NCI-H128 (cell line): ENCODE data around the gene IFITM5.
"Not testable (repeated sequence)": the region's sequence is repeated elsewhere in the genome, so short reads cannot be mapped to it uniquely, and the experiment has no call there.

Experiments used
- DNase-seq: peaks from one replicate; lab custom pipeline; 2025; ENCODE audit not compliant: unreplicated experiment; lab: John Stamatoyannopoulos, UW

IFITM5 gene

DNA sequence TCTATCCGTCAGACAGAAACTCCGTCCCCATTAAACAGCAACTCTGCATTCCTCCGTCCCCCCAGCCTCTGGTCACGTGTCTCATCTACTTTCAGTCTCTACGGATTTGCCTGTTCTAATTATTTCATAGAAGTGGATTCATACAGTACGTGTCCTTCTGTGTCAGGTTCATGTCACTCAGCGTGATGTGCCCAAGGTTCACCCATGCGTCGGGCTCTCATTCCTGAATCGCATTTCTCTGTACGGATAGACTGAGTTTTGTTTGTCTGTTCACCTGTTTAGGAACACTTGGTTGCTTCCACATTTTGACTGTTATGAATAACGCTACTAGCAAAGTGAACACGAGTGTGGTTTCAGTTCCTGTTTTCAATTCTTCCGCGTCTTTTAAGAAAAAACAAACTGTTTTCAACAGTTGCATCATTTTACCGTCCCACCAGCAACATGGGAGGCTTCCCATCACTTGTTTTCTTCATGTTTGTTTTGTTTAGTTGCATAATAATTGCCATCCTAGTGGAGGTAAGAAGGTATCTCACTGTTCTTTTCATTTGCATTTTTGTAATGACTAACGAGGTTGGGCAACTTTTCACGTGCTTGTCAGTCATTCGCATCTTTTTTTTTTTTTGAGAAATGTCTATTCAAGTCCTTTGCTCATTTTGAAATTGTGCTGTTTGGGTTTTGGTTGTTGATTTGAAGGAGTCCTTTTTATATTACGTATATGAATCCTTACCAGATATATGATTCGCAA lies 30.0 kb downstream of the IFITM5 start:
- no peak for DNase-seq

DNA sequence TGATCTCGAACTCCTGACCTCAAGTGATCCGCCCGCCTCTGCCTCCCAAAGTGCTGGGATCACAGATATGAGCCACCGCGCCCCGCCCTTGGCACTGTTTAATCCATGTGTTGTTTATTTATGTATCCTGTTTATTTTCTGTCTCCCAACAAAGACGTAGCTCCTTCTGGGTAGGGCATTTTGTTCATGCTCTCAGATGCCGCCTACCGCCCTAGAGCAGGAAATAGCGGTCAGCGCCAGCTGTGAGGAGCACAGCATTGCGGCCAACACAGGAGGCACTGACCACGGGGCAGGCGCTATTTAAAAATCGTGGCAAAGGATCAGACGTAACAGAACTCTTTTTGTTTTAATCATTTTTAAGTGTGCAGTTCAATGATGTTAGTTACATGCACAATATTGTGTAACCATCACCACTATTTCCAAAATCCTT lies 30.6 kb downstream of the IFITM5 start:
- not testable (repeated sequence) for DNase-seq

DNA sequence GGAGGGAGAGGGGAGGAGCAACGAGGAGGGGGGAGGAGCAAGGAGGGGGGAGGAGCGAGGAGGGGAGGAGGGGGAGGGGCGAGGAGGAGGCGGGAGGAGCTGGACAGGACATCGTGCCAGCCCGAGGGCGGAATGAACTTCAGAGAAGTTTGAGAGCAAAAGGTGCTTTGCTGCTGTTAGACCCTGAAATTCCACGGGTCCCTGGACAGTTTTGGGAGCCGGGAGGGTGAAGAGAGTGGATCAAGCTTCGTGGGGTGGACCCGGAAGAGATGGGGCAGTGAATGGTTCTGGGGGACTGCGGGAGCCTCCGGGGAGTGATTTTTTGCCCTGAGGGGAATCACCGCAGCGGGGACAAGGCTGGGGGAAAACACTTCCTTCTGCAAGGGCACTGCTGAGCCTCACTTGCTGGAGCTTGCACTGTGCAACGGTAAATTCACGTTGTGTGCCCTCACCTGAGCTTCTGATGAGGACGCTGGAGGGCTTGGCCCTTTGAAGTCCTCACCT lies 31.8 kb downstream of the IFITM5 start:
- no peak for DNase-seq

DNA sequence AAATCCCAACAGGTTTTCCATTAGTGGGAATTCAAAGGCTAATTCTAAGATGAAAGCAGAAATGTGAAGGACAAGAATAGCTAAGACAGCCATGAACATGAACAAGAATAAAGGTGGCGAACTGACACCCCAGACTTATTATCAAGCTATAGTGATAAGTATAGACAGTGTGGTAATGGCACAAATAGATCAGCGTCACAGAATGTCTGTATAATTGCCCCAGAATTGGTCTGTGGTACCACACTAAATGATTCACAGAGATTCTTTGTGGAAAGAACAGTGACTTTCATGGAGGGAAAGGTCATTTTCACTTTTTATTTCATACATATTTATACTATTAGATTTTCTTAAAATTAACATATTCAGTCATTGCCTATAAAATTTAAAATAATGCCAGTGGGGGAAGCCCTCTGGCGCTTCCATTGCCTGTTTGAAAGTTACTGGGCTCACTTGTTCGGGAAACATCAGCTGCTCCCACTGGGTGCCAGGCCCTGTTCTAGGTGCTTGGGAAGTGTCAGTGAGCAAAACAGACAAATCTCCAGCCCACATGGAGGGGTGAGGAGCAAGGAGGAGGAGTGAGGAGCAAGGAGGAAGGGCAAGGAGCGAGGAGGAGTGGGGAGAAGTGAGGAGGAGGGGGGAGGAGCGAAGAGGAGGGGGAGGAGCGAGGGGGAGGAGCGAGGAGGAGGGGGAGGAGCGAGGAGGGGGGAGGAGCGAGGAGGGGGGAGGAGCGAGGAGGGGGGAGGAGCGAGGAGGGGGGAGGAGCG lies 32.5 kb downstream of the IFITM5 start:
- no peak for DNase-seq

DNA sequence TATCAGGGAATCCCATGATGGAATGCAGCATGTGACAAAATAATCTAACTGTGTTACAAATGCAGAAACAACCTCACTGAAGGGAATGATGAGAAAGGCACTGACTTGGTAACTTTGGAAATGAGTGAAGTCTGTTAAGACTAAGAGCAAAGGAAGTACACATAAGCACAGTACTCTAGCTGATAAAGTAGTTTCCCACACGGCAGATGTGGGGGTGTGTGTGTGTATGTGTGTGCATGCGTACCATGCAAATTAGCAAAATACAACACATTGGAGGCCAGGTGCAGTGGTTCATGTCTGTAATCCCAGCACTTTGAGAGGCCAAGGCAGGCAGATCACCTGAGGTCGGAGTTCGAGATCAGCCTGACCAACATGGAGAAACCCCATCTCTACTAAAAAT lies 37.7 kb downstream of the IFITM5 start:
- no peak for DNase-seq

DNA sequence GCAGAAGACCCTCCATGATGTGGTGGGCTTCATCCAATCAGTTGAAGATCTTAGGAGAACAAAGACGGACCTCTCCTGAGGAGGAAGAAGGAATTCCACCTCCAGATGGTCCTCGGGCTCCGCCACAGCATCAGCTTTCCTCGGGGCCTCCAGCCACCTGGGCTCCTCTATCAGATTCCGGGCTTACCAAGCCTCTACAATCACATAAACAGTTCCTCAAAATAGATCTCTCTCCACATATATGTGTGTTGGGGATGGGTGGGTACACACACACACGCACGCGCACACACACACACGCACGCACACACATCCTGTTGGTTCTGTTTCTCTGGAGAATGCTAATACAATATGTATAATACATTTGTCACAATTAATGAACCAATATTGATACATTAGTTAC lies 39.9 kb downstream of the IFITM5 start:
- no peak for DNase-seq

DNA sequence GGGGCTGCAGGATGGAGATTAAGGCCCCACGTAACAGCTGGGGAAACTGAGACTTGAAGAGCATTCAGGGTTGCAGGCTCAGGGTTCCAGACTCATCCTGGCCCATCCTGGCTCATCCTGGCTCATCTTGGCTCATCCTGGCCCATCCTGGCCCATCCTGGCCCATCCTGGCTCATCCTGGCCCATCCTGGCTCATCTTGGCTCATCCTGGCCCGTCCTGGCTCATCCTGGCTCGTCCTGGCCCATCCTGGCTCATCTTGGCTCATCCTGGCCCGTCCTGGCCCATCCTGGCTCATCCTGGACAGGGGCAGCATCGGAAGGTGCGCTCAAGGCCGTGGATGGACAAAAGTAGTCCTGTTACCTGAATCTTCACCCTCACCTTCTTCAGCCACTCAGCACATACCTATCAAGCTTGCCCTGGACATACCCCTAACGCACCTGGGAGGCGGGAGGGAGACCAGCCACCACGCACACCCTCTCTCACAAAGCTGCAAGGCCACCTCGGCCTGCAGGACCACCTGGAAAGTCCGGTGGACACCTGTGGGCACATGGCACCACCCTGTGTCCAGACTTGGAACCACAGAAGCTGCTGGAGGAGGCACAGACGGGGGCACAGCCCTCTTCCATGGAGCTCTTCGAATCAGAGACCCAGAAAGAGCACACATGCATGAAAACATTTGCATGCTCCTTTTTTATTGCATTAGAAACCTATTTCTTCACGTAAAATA lies 41.4 kb downstream of the IFITM5 start:
- no peak for DNase-seq

DNA sequence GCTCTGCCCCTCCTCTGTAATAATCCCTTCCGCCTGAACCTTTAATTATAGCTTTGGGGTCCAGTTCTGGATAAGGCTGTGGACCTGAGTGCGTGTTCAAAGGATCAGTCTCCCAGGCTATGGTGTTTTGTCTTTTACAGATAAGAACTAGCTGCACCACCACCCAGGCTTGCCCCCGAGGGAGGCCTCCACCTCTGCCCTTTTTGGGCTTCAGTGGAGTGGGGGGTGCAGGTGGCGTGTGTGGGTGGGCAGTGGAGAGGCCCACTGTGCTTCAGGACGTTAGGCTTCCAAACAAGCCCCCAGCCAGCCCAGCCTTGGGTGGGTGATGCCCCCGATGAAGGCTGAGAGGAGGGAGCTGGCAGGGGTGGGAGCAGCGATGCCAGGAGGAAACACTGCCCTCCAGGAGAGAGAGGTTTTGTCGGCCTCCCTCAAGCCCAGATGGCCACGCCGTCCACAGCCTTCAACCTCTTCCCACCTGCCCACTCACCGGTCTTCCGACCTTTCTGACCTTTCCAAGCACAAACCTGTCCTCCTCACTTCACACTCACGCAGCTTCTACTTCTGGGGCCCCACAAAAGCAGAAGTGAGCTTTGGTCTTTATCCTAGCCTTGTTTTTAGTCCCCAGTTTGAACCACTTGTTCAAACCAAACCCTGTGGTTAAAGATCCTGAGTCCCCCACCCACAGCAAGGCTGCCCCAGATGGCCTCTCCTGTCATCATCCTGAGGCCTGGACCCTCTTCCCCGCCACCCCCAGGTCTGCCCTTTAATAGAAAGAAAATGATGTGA lies 42.2 kb downstream of the IFITM5 start:
- DNase-seq, result no peak

DNA sequence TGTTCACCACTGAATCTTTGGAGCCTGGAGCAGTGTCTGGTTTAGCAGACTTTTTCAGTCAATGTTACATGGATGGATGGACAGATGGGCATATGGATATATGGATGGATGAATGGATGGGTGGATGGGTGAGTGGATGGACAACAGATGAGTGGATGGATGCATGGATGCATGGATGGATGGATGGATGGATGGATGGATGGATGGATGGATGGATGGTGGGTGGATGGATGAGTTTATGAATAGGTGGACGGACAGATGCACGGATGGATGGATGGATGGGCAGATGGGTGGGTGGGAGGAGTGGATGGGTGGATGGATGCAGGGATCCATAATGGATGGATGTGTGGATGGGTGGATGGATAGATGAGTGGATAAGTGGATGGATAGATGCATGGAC lies 43.5 kb downstream of the IFITM5 start:
- DNase-seq, result no peak

DNA sequence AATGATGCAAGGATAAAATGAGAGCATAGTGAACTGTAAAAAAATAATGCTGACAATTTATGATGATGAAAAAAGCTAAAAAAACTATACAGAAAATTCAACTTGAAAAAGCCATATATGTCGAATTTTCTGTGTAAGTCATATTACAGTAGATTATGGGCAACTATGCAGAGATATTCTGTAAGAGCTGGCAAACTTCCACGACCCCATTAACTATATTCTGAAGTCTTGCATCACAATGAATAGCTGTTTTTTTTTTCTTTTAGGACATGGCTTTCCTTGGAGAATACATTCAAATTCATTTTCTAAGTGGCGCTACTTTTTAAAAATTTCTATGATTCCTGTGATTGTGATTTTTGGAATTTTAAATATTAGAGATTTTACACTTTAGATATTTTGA lies 44.1 kb downstream of the IFITM5 start:
- DNase-seq, result no peak

DNA sequence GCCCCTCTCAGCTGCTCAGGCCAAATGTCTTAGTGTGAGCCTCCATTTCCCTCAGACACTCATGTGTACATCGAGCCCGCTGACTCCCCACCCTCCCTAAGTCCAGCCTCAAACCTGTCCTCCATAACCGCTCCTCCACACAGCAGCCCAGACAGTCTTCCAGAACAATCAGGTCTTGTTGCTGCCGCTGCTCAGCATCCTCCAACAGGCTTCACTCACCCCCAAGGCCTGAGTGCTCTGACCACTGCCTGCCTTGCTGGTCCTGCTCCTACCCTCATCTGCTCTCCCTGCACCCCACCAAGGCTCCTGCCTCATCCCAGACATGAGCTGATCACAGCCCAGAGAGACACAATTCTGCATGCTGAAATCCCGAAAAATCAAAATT lies 45.4 kb downstream of the IFITM5 start:
- DNase-seq, result no peak

DNA sequence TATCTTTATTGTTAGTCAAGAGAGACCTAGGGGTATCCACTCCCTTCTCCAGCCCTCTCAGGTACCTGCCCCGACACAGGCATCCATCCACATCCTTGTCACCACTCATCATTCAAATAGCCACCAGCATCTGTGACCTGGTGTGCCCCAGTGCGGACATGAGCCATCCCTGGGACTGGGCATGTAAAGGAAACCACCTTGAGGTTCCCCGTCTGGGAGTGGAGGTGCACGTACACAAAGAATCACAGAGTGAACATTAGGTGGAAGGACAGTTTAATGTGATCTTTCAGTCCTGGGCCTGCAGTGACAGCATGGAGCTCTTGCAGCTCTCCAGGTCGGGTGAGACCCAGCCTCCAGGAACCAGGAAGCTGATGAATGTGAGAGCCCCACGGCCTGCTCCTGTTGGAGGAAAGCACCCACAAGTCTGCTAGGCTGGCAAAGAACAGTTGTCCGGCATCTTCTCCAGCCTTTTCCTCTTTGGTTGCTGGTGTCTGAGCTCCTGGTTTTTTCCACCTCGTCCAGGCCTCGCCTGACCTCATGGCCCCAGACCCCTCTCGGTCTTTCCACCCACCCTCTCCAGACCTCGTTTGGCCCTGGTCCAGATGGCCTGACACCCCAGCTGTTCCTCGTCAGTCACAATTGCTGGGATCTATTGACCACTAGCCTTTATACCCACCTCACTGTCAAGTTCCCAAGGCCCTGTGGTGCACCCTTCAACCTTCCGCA lies 46.0 kb downstream of the IFITM5 start:
- DNase-seq, result no peak

DNA sequence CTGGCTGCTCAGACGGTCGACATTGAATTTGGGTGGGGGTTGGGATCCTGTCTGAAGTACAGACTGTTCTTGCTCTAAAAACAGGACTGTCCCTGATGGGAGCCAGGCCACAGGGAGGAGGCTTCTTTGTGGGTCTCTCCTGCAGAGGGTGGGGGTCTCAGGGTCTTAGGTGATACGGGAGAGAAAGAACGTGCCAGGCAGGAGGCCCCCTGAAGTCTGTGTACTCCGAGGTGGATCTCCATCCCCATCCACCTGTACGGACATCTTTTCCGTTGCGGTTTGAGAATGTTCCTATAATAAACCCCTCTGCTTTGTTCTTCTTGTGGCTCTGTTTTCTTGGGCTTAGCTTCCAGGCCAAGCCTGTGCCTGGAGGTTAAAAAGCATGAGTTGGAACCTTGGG lies 46.7 kb downstream of the IFITM5 start:
- no peak for DNase-seq

DNA sequence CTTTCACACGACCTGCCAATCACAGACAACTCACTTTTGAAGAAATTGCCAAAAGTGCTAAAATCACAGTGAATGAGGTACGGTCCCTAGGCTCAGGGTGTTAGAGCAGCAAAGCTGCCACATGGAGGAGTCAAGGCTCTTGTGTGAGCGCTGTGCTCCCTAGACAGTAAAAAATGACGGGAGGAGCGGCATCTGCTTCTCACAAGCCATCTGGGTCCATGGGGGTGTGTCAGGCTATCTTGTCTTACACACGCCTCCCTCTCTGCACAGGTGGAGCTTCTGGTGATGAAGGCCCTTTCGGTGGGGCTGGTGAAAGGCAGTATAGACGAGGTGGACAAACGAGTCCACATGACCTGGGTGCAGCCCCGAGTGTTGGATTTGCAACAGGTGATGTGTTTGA lies 47.8 kb downstream of the IFITM5 start:
- no peak for DNase-seq

DNA sequence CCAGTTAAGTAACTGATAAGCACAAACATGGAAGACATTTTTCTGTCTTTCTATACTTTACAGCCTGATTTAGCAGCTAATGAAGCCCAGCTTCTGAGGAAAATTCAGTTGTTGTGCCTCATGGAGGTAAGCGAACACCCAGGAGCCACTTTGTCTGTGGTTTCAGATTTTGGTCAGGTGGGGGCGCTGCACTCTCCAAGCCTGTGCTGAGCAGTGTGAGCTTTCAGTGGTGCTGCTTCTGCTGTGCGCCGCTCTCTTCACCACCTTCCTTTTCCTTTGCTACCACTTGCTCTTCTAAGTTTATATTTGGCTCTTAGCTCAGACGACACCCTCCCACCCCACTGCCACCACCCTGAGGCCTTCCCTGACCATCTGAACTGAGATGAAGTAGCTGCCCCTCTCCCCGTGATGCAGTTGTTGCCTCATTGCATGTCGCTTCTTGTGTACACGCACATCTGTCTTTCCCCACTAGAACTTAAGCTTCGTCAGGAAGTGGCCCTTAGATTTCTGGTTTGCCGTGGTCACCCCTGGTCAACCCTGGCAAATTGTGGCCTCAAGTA lies 48.5 kb downstream of the IFITM5 start:
- DNase-seq, result no peak

DNA sequence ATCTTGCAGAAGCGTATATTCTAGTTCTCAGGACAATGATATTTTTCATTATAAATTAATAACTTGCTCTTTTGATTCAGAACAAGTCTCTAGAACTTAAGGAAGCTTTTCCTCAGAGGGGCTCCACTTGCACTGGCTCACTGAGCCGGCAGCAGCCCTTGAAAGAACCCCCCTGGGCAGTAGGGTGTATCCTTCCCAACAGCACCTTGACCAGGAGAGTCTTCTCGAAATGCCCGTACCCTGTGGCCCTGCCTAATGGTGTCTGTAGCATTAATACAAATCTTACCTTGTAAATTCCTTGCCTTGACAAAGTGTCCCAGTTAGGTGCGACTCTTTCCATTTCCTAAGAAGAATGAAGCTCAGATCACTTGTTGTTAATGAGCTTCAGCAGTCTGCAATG lies 49.1 kb downstream of the IFITM5 start:
- no peak for DNase-seq

DNA sequence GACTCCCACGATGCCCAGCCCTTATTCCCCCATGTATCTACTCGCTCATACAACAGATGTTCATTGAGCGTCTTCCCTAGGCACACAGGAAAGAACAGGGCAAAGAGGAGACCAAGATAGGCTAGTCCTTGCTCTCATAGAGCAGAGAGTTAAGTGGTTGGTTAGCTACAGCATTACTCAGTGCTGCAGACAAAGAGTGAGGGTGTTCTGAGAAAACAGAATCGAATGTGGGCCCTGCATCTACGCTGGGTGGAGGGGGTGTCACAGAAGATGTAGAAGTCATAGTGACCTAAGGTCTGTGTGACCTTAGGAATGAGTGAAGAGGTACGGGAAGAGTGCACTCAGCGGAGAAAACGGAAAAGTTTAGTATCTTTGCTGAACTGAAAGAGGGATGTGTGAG lies 50.3 kb downstream of the IFITM5 start:
- no peak for DNase-seq
